ENCODE results near the gene ZNF778. TPM values are rescaled to one million over a fixed set of nuclear protein-coding genes. Genes with fewer than 3 reads are reported as not detected.

ZNF778 gene
- total RNA-seq, 1 donor from 2014 or later, result 9.8 TPM

GRCh38 chr16:89272631-89273030 is 55.1 kb downstream of the ZNF778 start:
- Mint-ChIP-seq H3K27ac (no peak overlapping the region), H3K9me3 (no peaks in the 10 kb centered on the region), H3K4me3 (no peak overlapping the region), H3K36me3 (ENCODE audit: low read depth) (peaks cover 50% of the 10 kb centered on the region), H3K4me1 (no peaks in the 10 kb centered on the region), H3K27me3 (no peaks in the 10 kb centered on the region)
- no peak for DNase-seq
- intact Hi-C loops (cut with micrococcal nuclease), result no loop called here

- no peaks in the 10 kb centered on the region for H3K9me3 Mint-ChIP-seq
- H3K36me3 Mint-ChIP-seq (ENCODE audit: low read depth), result peaks cover 54% of the 10 kb centered on the region
- DNase-seq, result no peak
- H3K27me3 Mint-ChIP-seq, result no peaks in the 10 kb centered on the region
- H3K27ac Mint-ChIP-seq, result no peak overlapping the region
- intact Hi-C loops (cut with micrococcal nuclease), result no loop called here
- no peak overlapping the region for H3K4me3 Mint-ChIP-seq
- no peaks in the 10 kb centered on the region for H3K4me1 Mint-ChIP-seq
Observed at GRCh38 chr16:89273741-89274472, 56.4 kb downstream of the ZNF778 start.

GRCh38 chr16:89274561-89275283 is 57.2 kb downstream of the ZNF778 start:
- no peak for DNase-seq
- H3K9me3 Mint-ChIP-seq, result no peaks in the 10 kb centered on the region
- H3K4me1 Mint-ChIP-seq, result no peaks in the 10 kb centered on the region
- H3K36me3 Mint-ChIP-seq (ENCODE audit: low read depth), result peaks cover 48% of the 10 kb centered on the region
- H3K27ac Mint-ChIP-seq, result no peak overlapping the region
- no peaks in the 10 kb centered on the region for H3K27me3 Mint-ChIP-seq
- no peak overlapping the region for H3K4me3 Mint-ChIP-seq
- intact Hi-C loops (cut with micrococcal nuclease), result no loop called here

GRCh38 chr16:89275284-89275584 is 57.7 kb downstream of the ZNF778 start:
- H3K36me3 Mint-ChIP-seq (ENCODE audit: low read depth), result peaks cover 45% of the 10 kb centered on the region
- no peaks in the 10 kb centered on the region for H3K9me3 Mint-ChIP-seq
- intact Hi-C loops (cut with micrococcal nuclease), result no loop called here
- DNase-seq, result no peak
- H3K27ac Mint-ChIP-seq, result no peak overlapping the region
- H3K27me3 Mint-ChIP-seq, result no peaks in the 10 kb centered on the region
- no peak overlapping the region for H3K4me3 Mint-ChIP-seq
- H3K4me1 Mint-ChIP-seq, result no peaks in the 10 kb centered on the region

GRCh38 chr16:89275837-89276720 is 58.6 kb downstream of the ZNF778 start:
- Mint-ChIP-seq H3K36me3 (ENCODE audit: low read depth) (peaks cover 48% of the 10 kb centered on the region), H3K27me3 (no peaks in the 10 kb centered on the region), H3K4me3 (no peak overlapping the region), H3K9me3 (no peaks in the 10 kb centered on the region), H3K4me1 (no peaks in the 10 kb centered on the region), H3K27ac (no peak overlapping the region)
- no peak for DNase-seq
- intact Hi-C loops (cut with micrococcal nuclease), result no loop called here

- Mint-ChIP-seq H3K4me1 (no peaks in the 10 kb centered on the region), H3K27me3 (no peaks in the 10 kb centered on the region), H3K27ac (no peak overlapping the region), H3K4me3 (no peak overlapping the region), H3K9me3 (no peaks in the 10 kb centered on the region), H3K36me3 (ENCODE audit: low read depth) (peaks cover 40% of the 10 kb centered on the region)
- no peak for DNase-seq
- intact Hi-C loops (cut with micrococcal nuclease), result no loop called here
Observed at GRCh38 chr16:89277049-89277448, 59.5 kb downstream of the ZNF778 start.

GRCh38 chr16:89277641-89278341 is 60.3 kb downstream of the ZNF778 start:
- peaks cover 36% of the 10 kb centered on the region for H3K36me3 Mint-ChIP-seq (ENCODE audit: low read depth)
- DNase-seq, result no peak
- no peaks in the 10 kb centered on the region for H3K9me3 Mint-ChIP-seq
- H3K27me3 Mint-ChIP-seq, result no peaks in the 10 kb centered on the region
- H3K27ac Mint-ChIP-seq, result no peak overlapping the region
- intact Hi-C loops (cut with micrococcal nuclease), result no loop called here
- H3K4me3 Mint-ChIP-seq, result no peak overlapping the region
- no peaks in the 10 kb centered on the region for H3K4me1 Mint-ChIP-seq

- Mint-ChIP-seq H3K4me1 (no peaks in the 10 kb centered on the region), H3K27ac (no peak overlapping the region), H3K4me3 (no peak overlapping the region), H3K36me3 (ENCODE audit: low read depth) (peaks cover 28% of the 10 kb centered on the region), H3K9me3 (no peaks in the 10 kb centered on the region), H3K27me3 (no peaks in the 10 kb centered on the region)
- no peak for DNase-seq
- intact Hi-C loops (cut with micrococcal nuclease), result no loop called here
Observed at GRCh38 chr16:89278441-89279240, 61.1 kb downstream of the ZNF778 start.

- H3K27ac Mint-ChIP-seq, result no peak overlapping the region
- H3K36me3 Mint-ChIP-seq (ENCODE audit: low read depth), result peaks cover 23% of the 10 kb centered on the region
- H3K9me3 Mint-ChIP-seq, result no peaks in the 10 kb centered on the region
- no peaks in the 10 kb centered on the region for H3K4me1 Mint-ChIP-seq
- DNase-seq, result no peak
- no peaks in the 10 kb centered on the region for H3K27me3 Mint-ChIP-seq
- no peak overlapping the region for H3K4me3 Mint-ChIP-seq
- intact Hi-C loops (cut with micrococcal nuclease), result no loop called here
Observed at GRCh38 chr16:89279666-89280481, 62.4 kb downstream of the ZNF778 start.

- no peak for DNase-seq
- Mint-ChIP-seq H3K9me3 (no peaks in the 10 kb centered on the region), H3K4me1 (no peaks in the 10 kb centered on the region), H3K36me3 (ENCODE audit: low read depth) (peaks cover 20% of the 10 kb centered on the region), H3K27me3 (no peaks in the 10 kb centered on the region), H3K27ac (no peak overlapping the region), H3K4me3 (no peak overlapping the region)
- intact Hi-C loops (cut with micrococcal nuclease), result no loop called here
Observed at GRCh38 chr16:89280546-89281188, 63.2 kb downstream of the ZNF778 start.

GRCh38 chr16:89281189-89281577 is 63.7 kb downstream of the ZNF778 start:
- Mint-ChIP-seq H3K36me3 (ENCODE audit: low read depth) (peaks cover 16% of the 10 kb centered on the region), H3K4me3 (no peak overlapping the region), H3K9me3 (no peaks in the 10 kb centered on the region), H3K27ac (no peak overlapping the region), H3K27me3 (no peaks in the 10 kb centered on the region), H3K4me1 (no peaks in the 10 kb centered on the region)
- no peak for DNase-seq
- intact Hi-C loops (cut with micrococcal nuclease), result no loop called here

- intact Hi-C loops (cut with micrococcal nuclease), result no loop called here
- no peak overlapping the region for H3K4me3 Mint-ChIP-seq
- H3K36me3 Mint-ChIP-seq (ENCODE audit: low read depth), result peaks cover 18% of the 10 kb centered on the region
- no peaks in the 10 kb centered on the region for H3K9me3 Mint-ChIP-seq
- no peak overlapping the region for H3K27ac Mint-ChIP-seq
- DNase-seq, result no peak
- no peaks in the 10 kb centered on the region for H3K27me3 Mint-ChIP-seq
- H3K4me1 Mint-ChIP-seq, result no peaks in the 10 kb centered on the region
Observed at GRCh38 chr16:89281829-89282228, 64.3 kb downstream of the ZNF778 start.
